OCI-LY1 (cell line): ENCODE data around the gene PACSIN1.

Source experiments
- CTCF ChIP-seq: fragments of 200-600 bp; sonication (generic), shearing (Covaris generic); IDR thresholded peaks from 2 replicates; pipeline ENCODE4 v1.5.1; 2017; ENCODE audit warnings: mild to moderate bottlenecking, antibody characterized with exemption, low read length, moderate library complexity, mixed read lengths
- EZH2 ChIP-seq: fragments of 200-600 bp; sonication (generic), shearing (Covaris generic); IDR thresholded peaks from 2 replicates; pipeline ENCODE4 v1.8.0; 2017; ENCODE audit warnings: borderline replicate concordance, mixed run types, mild to moderate bottlenecking, antibody characterized with exemption, low read length, moderate library complexity, mixed read lengths

- TF ChIP-seq CTCF (no peak), EZH2 (no peak)
Measured at GRCh38 chr6:34584694-34585093, 118.8 kb downstream of the PACSIN1 start.
